Rectal smooth muscle tissue (tissue), 1 donor: ENCODE data around the gene FBXO45.
"Not testable (repeated sequence)": the region's sequence is repeated elsewhere in the genome, so short reads cannot be mapped to it uniquely, and the experiment has no call there.

ENCODE experiments used
- H3K27ac ChIP-seq: one replicate; pipeline ENCODE4 v1.7.0; 2013; ENCODE audit warnings: low read depth, low read length, inconsistent platforms
- H3K27me3 ChIP-seq: one replicate; pipeline ENCODE4 v1.7.0; 2013; ENCODE audit warnings: low read length; ENCODE audit not compliant: control insufficient read depth, insufficient read depth
- H3K36me3 ChIP-seq: one replicate; pipeline ENCODE4 v1.7.0; 2013; ENCODE audit warnings: low read length; ENCODE audit not compliant: control insufficient read depth, insufficient read depth
- H3K4me1 ChIP-seq: one replicate; pipeline ENCODE4 v1.7.0; 2013; ENCODE audit warnings: low read length; ENCODE audit not compliant: control insufficient read depth, insufficient read depth
- H3K4me3 ChIP-seq: one replicate; pipeline ENCODE4 v1.7.0; 2013; ENCODE audit warnings: low read length
- H3K9ac ChIP-seq: one replicate; pipeline ENCODE4 v1.7.0; 2013; ENCODE audit warnings: low read length

FBXO45 gene

GRCh38 chr3:196624067-196624790 lies 55.8 kb downstream of the FBXO45 start:
- Histone ChIP-seq H3K27ac (peak overlapping the region; percentile 47), H3K4me3 (peak overlapping the region; percentile 0), H3K4me1 (peaks cover 11% of the 10 kb centered on the region), H3K27me3 (no peaks in the 10 kb centered on the region), H3K36me3 (no peaks in the 10 kb centered on the region), H3K9ac (no peak overlapping the region)

- Histone ChIP-seq H3K27me3 (no peaks in the 10 kb centered on the region), H3K4me3 (peak overlapping the region; percentile 0), H3K27ac (peak overlapping the region; percentile 47), H3K9ac (no peak overlapping the region), H3K36me3 (no peaks in the 10 kb centered on the region), H3K4me1 (peaks cover 9% of the 10 kb centered on the region)
Observed at GRCh38 chr3:196624907-196625306, 56.4 kb downstream of the FBXO45 start.

GRCh38 chr3:196625331-196625730 lies 56.9 kb downstream of the FBXO45 start:
- H3K9ac ChIP-seq: no peak overlapping the region
- H3K27me3 ChIP-seq: no peaks in the 10 kb centered on the region
- no peaks in the 10 kb centered on the region for H3K36me3 ChIP-seq
- peak overlapping the region; percentile 14 for H3K27ac ChIP-seq
- no peak overlapping the region for H3K4me3 ChIP-seq
- H3K4me1 ChIP-seq: peaks cover 5% of the 10 kb centered on the region

DNA sequence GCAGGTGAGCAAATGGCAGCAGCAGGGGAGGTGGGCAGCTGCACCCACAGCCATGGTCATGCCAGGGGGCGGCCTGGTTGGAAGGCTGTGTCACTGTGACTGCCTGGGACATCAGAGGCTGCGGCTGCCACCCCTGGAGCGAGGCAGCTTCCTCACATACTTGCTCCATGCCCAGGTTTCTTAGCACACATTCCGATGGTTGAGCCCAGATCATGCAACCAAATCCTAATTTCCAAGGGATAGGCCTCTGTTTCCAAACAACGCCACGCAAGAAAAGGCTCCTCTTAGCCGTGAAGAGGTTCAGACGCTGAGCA lies 59.4 kb downstream of the FBXO45 start:
- Histone ChIP-seq H3K27ac (no peak overlapping the region), H3K4me3 (no peak overlapping the region), H3K27me3 (no peaks in the 10 kb centered on the region), H3K36me3 (no peaks in the 10 kb centered on the region), H3K9ac (no peak overlapping the region), H3K4me1 (peaks cover 8% of the 10 kb centered on the region)

DNA sequence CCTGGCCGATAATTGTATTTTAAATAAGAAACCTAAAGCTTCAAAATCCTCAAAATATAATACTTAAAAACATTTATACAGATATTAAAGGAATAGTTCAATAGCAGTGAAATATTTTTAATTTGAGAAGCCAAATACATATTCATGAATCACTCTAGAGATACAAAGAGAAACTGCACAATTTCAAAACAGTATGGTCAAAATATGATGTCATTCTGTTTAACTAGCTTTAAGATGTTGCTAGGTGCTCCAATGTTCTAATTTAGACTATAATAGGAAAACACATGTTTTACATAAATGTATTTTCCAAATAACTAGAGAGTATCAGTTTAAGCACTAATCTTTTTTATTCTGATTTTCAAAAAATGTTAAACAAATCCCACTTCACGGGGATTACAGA lies 60.8 kb downstream of the FBXO45 start:
- peaks cover 8% of the 10 kb centered on the region for H3K4me1 ChIP-seq
- no peak overlapping the region for H3K9ac ChIP-seq
- H3K27me3 ChIP-seq: no peaks in the 10 kb centered on the region
- no peak overlapping the region for H3K27ac ChIP-seq
- H3K4me3 ChIP-seq: no peak overlapping the region
- no peaks in the 10 kb centered on the region for H3K36me3 ChIP-seq

DNA sequence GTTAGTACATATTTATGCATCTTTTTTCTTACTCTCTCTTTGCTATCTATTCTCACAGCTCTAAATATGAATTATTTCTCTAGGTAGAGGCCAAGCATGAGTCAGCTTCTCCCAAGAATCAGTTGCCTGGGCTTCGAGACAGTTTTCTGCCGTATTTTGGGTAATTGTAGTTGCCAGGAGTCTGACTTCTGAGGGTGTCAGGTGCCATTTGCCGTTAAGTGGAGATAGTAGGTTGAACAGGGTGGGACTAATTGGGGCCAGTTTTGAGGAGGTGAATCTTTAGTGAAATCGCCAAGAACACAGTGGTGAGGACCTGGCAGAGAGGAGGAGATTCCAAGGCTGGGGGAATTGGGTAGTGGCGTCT lies 63.2 kb downstream of the FBXO45 start:
- Histone ChIP-seq H3K36me3 (no peaks in the 10 kb centered on the region), H3K4me1 (peaks cover 8% of the 10 kb centered on the region), H3K27ac (peak overlapping the region; percentile 84), H3K4me3 (peak overlapping the region; percentile 82), H3K9ac (peak overlapping the region; percentile 80), H3K27me3 (no peaks in the 10 kb centered on the region)

GRCh38 chr3:196632046-196632751 lies 63.7 kb downstream of the FBXO45 start:
- H3K4me3 ChIP-seq: peak overlapping the region; percentile 82
- H3K9ac ChIP-seq: peak overlapping the region; percentile 80
- H3K4me1 ChIP-seq: peaks cover 8% of the 10 kb centered on the region
- H3K36me3 ChIP-seq: no peaks in the 10 kb centered on the region
- no peaks in the 10 kb centered on the region for H3K27me3 ChIP-seq
- H3K27ac ChIP-seq: peak overlapping the region; percentile 86

DNA sequence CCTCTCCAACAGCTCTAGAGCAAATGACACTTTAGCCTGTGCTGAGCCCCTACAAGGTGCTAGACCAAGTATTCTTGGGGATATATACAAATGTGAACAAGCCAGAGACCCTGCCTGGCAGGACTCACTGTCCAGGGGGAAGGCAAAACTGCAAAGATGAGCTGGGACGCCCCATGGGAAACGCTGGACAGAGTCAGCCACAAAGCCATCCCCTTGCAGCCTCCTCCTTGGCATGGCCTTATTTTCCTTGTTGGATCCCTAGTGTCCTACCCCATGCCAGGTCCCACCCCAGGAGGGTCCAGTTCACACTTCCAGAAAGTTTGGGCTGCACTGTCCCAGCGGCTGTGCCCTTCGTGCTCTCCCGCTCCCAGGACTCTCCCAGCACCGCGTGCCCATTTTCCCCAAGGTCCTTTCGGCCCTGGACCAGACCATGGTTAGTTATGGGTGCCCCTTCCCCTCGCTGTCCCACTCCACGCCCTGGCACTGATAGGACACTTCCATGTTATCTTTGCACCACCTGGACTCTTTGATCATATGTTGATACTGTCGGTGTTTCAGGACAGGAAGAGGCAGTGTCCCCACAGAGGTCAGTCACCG lies 65.2 kb downstream of the FBXO45 start:
- Histone ChIP-seq H3K36me3 (no peaks in the 10 kb centered on the region), H3K27me3 (no peaks in the 10 kb centered on the region), H3K9ac (no peak overlapping the region), H3K4me1 (peaks cover 8% of the 10 kb centered on the region), H3K27ac (peak overlapping the region; percentile 86), H3K4me3 (no peak overlapping the region)

GRCh38 chr3:196634224-196634623 lies 65.8 kb downstream of the FBXO45 start:
- no peak overlapping the region for H3K9ac ChIP-seq
- peaks cover 8% of the 10 kb centered on the region for H3K4me1 ChIP-seq
- no peak overlapping the region for H3K4me3 ChIP-seq
- H3K36me3 ChIP-seq: no peaks in the 10 kb centered on the region
- H3K27ac ChIP-seq: no peak overlapping the region
- no peaks in the 10 kb centered on the region for H3K27me3 ChIP-seq

DNA sequence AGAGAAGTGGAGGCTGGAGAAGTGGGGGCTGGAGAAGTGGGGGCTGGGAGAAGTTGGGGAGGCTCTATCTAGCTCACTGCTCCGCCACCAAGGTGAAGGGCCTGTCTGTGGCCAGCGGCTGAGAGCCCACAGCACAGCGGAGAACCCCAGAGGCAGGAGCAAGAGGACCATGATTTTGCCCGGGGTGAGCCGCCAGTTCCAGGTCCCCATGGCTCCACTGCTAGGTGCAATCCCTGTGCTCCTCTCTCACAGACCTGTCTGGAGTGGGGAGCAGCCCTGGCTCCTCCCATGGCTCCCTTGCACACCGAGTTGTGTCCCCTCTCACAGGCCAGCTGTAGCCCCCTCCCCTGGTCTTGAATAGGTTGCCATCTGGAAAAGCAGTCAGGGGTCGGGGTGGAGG lies 66.4 kb downstream of the FBXO45 start:
- Histone ChIP-seq H3K9ac (no peak overlapping the region), H3K27me3 (no peaks in the 10 kb centered on the region), H3K36me3 (no peaks in the 10 kb centered on the region), H3K4me3 (no peak overlapping the region), H3K4me1 (peaks cover 8% of the 10 kb centered on the region), H3K27ac (no peak overlapping the region)

DNA sequence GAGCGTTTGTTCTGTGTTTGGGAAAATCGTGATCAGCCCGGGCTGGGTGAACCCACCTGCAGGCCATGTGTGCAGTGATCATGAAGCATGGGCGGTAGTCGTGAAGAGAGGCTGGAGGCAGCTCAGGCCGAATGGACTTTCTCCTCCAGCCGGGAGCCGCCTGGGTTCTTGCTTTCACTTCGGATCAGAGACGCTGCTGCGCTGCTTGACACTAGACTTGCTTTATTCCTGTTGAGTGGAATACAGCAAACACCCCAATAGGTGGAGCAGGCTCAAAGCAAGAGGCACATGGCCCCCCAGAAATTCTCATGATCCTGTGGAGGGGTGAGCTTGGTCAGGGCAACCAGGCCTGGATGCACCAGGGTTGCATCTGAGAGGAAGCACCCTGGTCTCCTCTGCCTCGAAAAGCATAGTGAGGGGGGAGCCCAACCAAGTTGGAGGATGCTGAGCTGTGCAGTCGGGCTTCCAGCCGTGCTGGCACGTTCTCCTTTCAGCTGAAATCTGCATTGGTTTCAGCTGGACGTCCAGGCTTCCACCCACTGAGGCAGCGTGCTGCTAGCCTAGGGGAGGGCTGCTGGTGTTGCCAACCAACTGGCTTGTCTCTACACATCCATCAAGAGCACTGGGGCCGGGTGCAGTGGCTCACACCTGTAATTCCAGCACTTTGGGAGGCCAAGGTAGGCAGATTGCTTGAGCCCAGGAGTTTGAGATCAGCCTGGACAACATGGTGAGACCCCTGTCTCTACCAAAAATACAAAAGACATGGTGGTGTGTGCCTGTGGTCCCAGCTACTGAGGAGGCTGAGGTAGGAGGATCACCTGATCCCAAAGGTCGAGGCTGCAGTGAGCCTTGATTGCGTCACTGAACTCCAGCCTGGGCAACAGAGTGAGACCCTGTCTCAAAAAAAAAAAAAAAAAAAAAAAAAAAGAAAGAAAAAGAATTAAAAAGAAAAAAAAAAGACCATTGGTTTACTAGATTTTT lies 68.2 kb downstream of the FBXO45 start:
- no peak overlapping the region for H3K27ac ChIP-seq
- no peaks in the 10 kb centered on the region for H3K27me3 ChIP-seq
- H3K4me1 ChIP-seq: peaks cover 5% of the 10 kb centered on the region
- no peaks in the 10 kb centered on the region for H3K36me3 ChIP-seq
- no peak overlapping the region for H3K9ac ChIP-seq
- no peak overlapping the region for H3K4me3 ChIP-seq

GRCh38 chr3:196637941-196638340 lies 69.5 kb downstream of the FBXO45 start:
- not testable (repeated sequence) for H3K9ac ChIP-seq, H3K4me3 ChIP-seq, H3K4me1 ChIP-seq, H3K27me3 ChIP-seq, H3K27ac ChIP-seq, H3K36me3 ChIP-seq
